HepG2 (cell line): ENCODE measurements around the gene C1QB. TPM values are rescaled to one million over a fixed set of nuclear protein-coding genes. Genes with fewer than 3 reads are reported as not detected.

ENCODE experiments used
- ATAC-seq: fragments of 200-7000 bp; cut with Tn5 transposase; 3 replicates; pipeline ENCODE4 v1.9.1; 2020; ENCODE audit warnings: mild to moderate bottlenecking, moderate library complexity
- BruUV-seq: library from RNA; stranded (reverse); fragments of 400-500 nt; replicated peaks from 2 replicates; lab custom pipeline; 2021; lab: Mats Ljungman, UMichigan
- CTCF ChIA-PET: fragments of 300-600 bp; formaldehyde crosslinking; extraction: SDS; loops from one replicate; lab custom pipeline; 2021; ENCODE audit warnings: low total read pairs, inconsistent platforms, low intra/inter-chr PET ratio; lab: Yijun Ruan, JAX
- POLR2A ChIA-PET: fragments of 350-600 bp; sonication (Branson Sonifier 250); formaldehyde crosslinking; loops from one replicate; lab custom pipeline; 2020; ENCODE audit warnings: antibody characterized with exemption, inconsistent platforms; lab: Yijun Ruan, JAX
- DNase-seq: peaks from one replicate; pipeline ENCODE4 v3.0.0-alpha.2; 2015; ENCODE audit warnings: low spot score
- FAIRE-seq: peaks from 3 replicates; lab custom pipeline; 2011; peaks lifted over from hg19 to GRCh38; lab: Jason Lieb, UNC
- H2AFZ ChIP-seq: one replicate; pipeline ENCODE4 v1.6.1; 2011; ENCODE audit warnings: low read length, inconsistent platforms
- H3K27ac ChIP-seq: fragments of 300-600 bp; 3 replicates; pipeline ENCODE4 v1.8.0; 2011; ENCODE audit warnings: mixed run types, mild to moderate bottlenecking, mixed read lengths, low read length, inconsistent platforms; ENCODE audit not compliant: insufficient read depth; ENCODE audit errors: extremely low read length
- H3K27me3 ChIP-seq, 2 experiments: fragments of 200-600 bp in 1 of 2; 2 replicates in 1 of 2; 3 replicates in 1 of 2; pipeline versions ENCODE4 v1.6.0 to v1.8.0; 2011; ENCODE audit warnings: low read length in 2 of 2, mild to moderate bottlenecking in 2 of 2, moderate library complexity in 2 of 2, inconsistent platforms in 1 of 2; ENCODE audit not compliant: insufficient read depth in 2 of 2, control insufficient read depth in 1 of 2
- H3K36me3 ChIP-seq, 2 experiments: fragments of 200-600 bp in 1 of 2; replicated peaks in 1 of 2; 2 replicates in 1 of 2; 3 replicates in 1 of 2; pipeline versions ENCODE4 v1.5.1 to v1.8.0; 2011; ENCODE audit warnings: low read length in 2 of 2, inconsistent platforms in 1 of 2; ENCODE audit not compliant: insufficient read depth in 2 of 2, control insufficient read depth in 1 of 2
- H3K4me1 ChIP-seq: 2 replicates; pipeline ENCODE4 v1.5.1; 2012; ENCODE audit warnings: low read length, inconsistent platforms; ENCODE audit not compliant: insufficient read depth
- H3K4me2 ChIP-seq: 2 replicates; pipeline ENCODE4 v1.6.0; 2011; ENCODE audit warnings: low read depth, low read length, inconsistent platforms
- H3K4me3 ChIP-seq, 3 experiments: fragments of 200-600 bp in 1 of 3; sonication (generic), shearing (Covaris generic) in 1 of 3; replicated peaks in 1 of 3; 2 replicates each; pipeline ENCODE4 v1.5.1; 2011 to 2016; ENCODE audit warnings: low read length in 3 of 3, inconsistent platforms in 2 of 3, low read depth in 2 of 3, mild to moderate bottlenecking in 2 of 3, control low read depth in 1 of 3, mixed read lengths in 1 of 3; ENCODE audit not compliant: insufficient read depth in 1 of 3
- H3K79me2 ChIP-seq: one replicate; pipeline ENCODE4 v1.6.1; 2011; ENCODE audit warnings: low read length, inconsistent platforms; ENCODE audit not compliant: insufficient read depth
- H3K9ac ChIP-seq: 2 replicates; pipeline ENCODE4 v1.6.0; 2011; ENCODE audit warnings: mild to moderate bottlenecking, low read depth, low read length, inconsistent platforms; ENCODE audit not compliant: insufficient read depth
- H3K9me3 ChIP-seq: 2 replicates; pipeline ENCODE4 v1.5.1; 2012; ENCODE audit warnings: mild to moderate bottlenecking, low read length
- H4K20me1 ChIP-seq: 2 replicates; pipeline ENCODE4 v1.6.0; 2011; ENCODE audit warnings: inconsistent platforms, mild to moderate bottlenecking, low read length, moderate library complexity; ENCODE audit not compliant: insufficient read depth
- ADNP ChIP-seq: sonication (generic); formaldehyde crosslinking; IDR thresholded peaks from 2 replicates; pipeline ENCODE4 v1.4.0; 2020; ENCODE audit warnings: missing genetic modification reagents
- GATAD2A ChIP-seq: IDR thresholded peaks from 2 replicates; pipeline ENCODE4 v1.6.1; 2016
- HMG20A ChIP-seq: IDR thresholded peaks from 2 replicates; pipeline ENCODE4 v1.6.1; 2016; ENCODE audit warnings: borderline replicate concordance
- NCOR1 ChIP-seq: fragments of 200-600 bp; sonication (generic); IDR thresholded peaks from 2 replicates; pipeline ENCODE4 v1.7.0; 2017; ENCODE audit warnings: antibody characterized with exemption, low read length, borderline replicate concordance
- SRSF1 ChIP-seq: fragments of 200-400 bp; formaldehyde crosslinking; optimal IDR thresholded peaks from 2 replicates; pipeline ENCODE3; 2017; ENCODE audit warnings: mild to moderate bottlenecking, low read depth, low read length, moderate library complexity
- ZEB1 ChIP-seq: IDR thresholded peaks from 2 replicates; pipeline ENCODE4 v1.6.1; 2012; ENCODE audit warnings: mild to moderate bottlenecking, low read depth, inconsistent platforms; ENCODE audit not compliant: insufficient replicate concordance
- ZNF629 ChIP-seq: sonication (generic); formaldehyde crosslinking; conservative IDR thresholded peaks from 2 replicates; pipeline ENCODE4 v1.5.0; 2020; ENCODE audit warnings: missing genetic modification reagents
- WGBS: methylation state at CpG from one replicate; pipeline ENCODE4 v1.1.6; 2017; ENCODE audit warnings: low lambda C conversion rate; 5-methylcytosine and 5-hydroxymethylcytosine counted together
- in situ Hi-C: cut with HindIII; loops from 2 replicates; pipeline ENCODE4 v1.10.0; 2017; ENCODE audit warnings: low pct_unique_long_range_greater_than_20kb; ENCODE audit not compliant: extremely low pct_ligation_motif_present
- intact Hi-C: fragments of 100-400 bp; cut with micrococcal nuclease; formaldehyde crosslinking; loops from one replicate; pipeline ENCODE4 v1.10.0; 2022; ENCODE audit not compliant: unreplicated experiment
- polyA plus RNA-seq, 8 experiments: library from polyadenylated mRNA; depleted of rRNA in 3 of 8; stranded (reverse) in 7 of 8; unstranded in 1 of 8; fragments of >200 nt; fragmentation: Illumina TruSeq in 4 of 8; extraction: Trizol in 4 of 8; gene quantifications; 2 replicates each; pipeline versions ENCODE4 v1.2.1 to v1.2.3, GENCODE V29; 2011 to 2016; ENCODE audit warnings: low read depth in 4 of 8, missing spikeins in 1 of 8, mixed read lengths in 1 of 8; ENCODE audit not compliant: insufficient read depth in 1 of 8
- total RNA-seq, 5 experiments: library from RNA; depleted of rRNA; stranded (reverse); fragments of >200 nt; fragmentation: Illumina TruSeq; extraction: Trizol; gene quantifications; 2 replicates each; pipeline ENCODE4 v1.2.3, GENCODE V29; 2016; ENCODE audit warnings: low read depth in 1 of 5
- TF ChIP-seq, protein P1 (sequence below): sonication (generic); formaldehyde crosslinking; IDR thresholded peaks from 2 replicates; pipeline ENCODE4 v1.8.1; 2023; ENCODE audit warnings: mild to moderate bottlenecking, moderate library complexity, missing genetic modification reagents
- TF ChIP-seq, protein P2 (sequence below): sonication (generic); formaldehyde crosslinking; IDR thresholded peaks from one replicate; pipeline ENCODE4 v1.5.1; 2020; ENCODE audit warnings: mild to moderate bottlenecking, missing genetic modification reagents; ENCODE audit errors: not compliant biosample characterization
- TF ChIP-seq, protein P3 (sequence below): sonication (generic); formaldehyde crosslinking; IDR thresholded peaks from 2 replicates; pipeline ENCODE4 v1.4.0; 2020; ENCODE audit warnings: mild to moderate bottlenecking, missing genetic modification reagents

The C1QB gene
- total and polyA plus RNA-seq, 2 of the 13 experiments (the other 11 are each of a cell fraction or from before 2014, with no cell fraction given) = not detected

DNA sequence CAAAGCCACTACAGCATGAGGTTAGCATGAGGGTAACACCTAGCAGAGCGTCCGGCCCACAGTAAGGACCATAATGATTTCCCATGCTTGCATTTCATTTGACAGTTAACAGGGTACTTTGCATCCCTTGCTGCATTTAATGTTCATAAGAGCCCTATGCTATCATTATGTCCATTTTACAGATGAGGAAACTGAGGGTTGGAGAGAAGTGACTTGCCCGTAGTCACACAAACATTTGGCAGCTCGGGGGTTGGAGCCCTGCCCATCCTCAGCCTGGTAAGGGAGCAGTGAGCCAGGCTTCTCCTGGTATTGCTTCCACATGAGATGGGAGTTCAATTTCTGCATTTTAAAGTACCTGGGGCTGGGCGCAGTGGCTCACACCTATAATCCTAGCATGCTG, 41.1 kb downstream of the C1QB start:
- CTCF ChIA-PET = no interaction called here
- Histone ChIP-seq H3K4me2 (no peak overlapping the region), H3K79me2 (no peaks in the 10 kb centered on the region), H3K9ac (no peak overlapping the region), H3K9me3 (no peaks in the 10 kb centered on the region), H3K36me3 (no peaks in the 10 kb centered on the region), H3K4me1 (no peaks in the 10 kb centered on the region), H2AFZ (no peak overlapping the region), H3K27me3 (0 out of 5 replicates have a peak, but pooled peaks cover 0 to 6% of the 10 kb centered on the region in 2 experiments), H3K27ac (no peak overlapping the region), H4K20me1 (no peaks in the 10 kb centered on the region), H3K4me3 (no peak overlapping the region)
- BruUV-seq = no TSS peak
- WGBS = 50% methylated on average over 5 of the region's 5 CpGs
- intact Hi-C loops = no loop called here
- TF ChIP-seq SRSF1 (no peak), ZNF629 (CRISPR knock-in tag) (0 out of 2 replicates have a peak, but pooled peaks have one; percentile 28), ZEB1 (no peak), ADNP (no peak), HMG20A (no peak)
- ATAC-seq (no peak), DNase-seq (no peak), FAIRE-seq (no peak)
- in situ Hi-C loops = no loop called here
- POLR2A ChIA-PET = no interaction called here

DNA sequence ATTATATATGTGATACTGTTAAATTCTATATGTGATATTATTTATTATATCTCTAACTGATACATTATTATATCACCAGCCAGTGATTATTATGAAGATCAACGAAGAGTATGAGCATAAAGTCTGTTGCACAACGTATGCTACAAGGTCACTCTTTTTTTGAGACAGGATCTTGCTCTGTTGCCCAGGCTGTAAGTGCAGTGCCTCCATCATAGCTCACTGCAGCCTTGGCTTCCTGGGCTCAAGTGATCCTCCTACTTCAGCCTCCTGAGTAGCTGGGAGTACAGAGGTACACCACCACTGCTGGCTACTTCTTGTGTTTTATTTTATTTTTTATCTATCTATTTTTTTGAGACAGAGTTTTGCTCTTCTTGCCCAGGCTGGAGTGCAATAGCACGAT, 43.6 kb downstream of the C1QB start:
- Histone ChIP-seq H3K4me1 (no peaks in the 10 kb centered on the region), H3K9ac (no peak overlapping the region), H3K4me3 (no peak overlapping the region), H3K36me3 (no peaks in the 10 kb centered on the region), H3K79me2 (no peaks in the 10 kb centered on the region), H3K9me3 (no peaks in the 10 kb centered on the region), H4K20me1 (no peaks in the 10 kb centered on the region), H3K27me3 (no peaks in the 10 kb centered on the region), H2AFZ (no peak overlapping the region)
- intact Hi-C loops (no loop called here), in situ Hi-C loops (no loop called here)
- BruUV-seq = no TSS peak
- CTCF ChIA-PET = no interaction called here
- WGBS = 38% methylated on average over 3 of the region's 3 CpGs
- ATAC-seq (no peak), FAIRE-seq (no peak)
- no peak for TF ChIP-seq GATAD2A (CRISPR knock-in tag)
- TF ChIP-seq, protein P1, sequence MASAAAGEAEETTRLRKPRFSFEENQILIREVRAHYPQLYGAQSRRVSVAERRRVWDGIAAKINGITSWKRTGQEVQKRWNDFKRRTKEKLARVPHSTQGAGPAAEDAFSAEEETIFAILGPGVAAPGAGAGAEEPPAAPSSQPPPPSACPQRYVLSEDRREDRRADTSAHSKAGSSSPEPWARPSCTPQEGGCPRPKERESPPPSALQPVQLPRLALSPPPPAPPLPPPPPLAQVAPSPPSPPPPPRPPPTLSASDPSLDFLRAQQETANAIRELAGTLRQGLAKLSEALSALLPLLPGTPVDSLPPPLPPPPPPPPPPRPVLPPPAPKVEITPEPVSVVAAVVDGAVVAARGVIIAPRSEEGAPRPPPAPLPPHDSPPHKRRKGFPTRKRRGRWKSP = no peak
- TF ChIP-seq, protein P2, sequence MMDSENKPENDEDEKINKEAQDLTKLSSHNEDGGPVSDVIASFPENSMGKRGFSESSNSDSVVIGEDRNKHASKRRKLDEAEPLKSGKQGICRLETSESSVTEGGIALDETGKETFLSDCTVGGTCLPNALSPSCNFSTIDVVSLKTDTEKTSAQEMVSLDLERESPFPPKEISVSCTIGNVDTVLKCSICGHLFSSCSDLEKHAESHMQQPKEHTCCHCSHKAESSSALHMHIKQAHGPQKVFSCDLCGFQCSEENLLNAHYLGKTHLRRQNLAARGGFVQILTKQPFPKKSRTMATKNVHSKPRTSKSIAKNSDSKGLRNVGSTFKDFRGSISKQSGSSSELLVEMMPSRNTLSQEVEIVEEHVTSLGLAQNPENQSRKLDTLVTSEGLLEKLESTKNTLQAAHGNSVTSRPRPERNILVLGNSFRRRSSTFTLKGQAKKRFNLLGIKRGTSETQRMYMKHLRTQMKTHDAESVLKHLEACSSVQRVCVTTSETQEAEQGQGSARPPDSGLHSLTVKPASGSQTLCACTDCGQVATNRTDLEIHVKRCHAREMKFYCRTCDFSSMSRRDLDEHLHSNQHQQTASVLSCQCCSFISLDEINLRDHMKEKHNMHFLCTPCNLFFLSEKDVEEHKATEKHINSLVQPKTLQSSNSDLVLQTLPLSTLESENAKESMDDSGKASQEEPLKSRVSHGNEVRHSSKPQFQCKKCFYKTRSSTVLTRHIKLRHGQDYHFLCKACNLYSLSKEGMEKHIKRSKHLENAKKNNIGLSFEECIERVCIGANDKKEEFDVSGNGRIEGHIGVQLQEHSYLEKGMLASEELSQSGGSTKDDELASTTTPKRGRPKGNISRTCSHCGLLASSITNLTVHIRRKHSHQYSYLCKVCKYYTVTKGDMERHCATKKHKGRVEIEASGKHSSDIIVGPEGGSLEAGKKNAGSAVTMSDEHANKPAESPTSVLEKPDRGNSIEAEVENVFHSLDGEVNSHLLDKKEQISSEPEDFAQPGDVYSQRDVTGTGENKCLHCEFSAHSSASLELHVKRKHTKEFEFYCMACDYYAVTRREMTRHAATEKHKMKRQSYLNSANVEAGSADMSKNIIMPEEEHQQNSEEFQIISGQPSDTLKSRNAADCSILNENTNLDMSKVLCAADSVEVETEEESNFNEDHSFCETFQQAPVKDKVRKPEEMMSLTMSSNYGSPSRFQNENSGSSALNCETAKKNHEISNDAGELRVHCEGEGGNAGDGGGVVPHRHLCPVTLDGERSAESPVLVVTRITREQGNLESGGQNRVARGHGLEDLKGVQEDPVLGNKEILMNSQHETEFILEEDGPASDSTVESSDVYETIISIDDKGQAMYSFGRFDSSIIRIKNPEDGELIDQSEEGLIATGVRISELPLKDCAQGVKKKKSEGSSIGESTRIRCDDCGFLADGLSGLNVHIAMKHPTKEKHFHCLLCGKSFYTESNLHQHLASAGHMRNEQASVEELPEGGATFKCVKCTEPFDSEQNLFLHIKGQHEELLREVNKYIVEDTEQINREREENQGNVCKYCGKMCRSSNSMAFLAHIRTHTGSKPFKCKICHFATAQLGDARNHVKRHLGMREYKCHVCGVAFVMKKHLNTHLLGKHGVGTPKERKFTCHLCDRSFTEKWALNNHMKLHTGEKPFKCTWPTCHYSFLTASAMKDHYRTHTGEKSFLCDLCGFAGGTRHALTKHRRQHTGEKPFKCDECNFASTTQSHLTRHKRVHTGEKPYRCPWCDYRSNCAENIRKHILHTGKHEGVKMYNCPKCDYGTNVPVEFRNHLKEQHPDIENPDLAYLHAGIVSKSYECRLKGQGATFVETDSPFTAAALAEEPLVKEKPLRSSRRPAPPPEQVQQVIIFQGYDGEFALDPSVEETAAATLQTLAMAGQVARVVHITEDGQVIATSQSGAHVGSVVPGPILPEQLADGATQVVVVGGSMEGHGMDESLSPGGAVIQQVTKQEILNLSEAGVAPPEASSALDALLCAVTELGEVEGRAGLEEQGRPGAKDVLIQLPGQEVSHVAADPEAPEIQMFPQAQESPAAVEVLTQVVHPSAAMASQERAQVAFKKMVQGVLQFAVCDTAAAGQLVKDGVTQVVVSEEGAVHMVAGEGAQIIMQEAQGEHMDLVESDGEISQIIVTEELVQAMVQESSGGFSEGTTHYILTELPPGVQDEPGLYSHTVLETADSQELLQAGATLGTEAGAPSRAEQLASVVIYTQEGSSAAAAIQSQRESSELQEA (CRISPR knock-in tag) = no peak
- TF ChIP-seq, protein P3, sequence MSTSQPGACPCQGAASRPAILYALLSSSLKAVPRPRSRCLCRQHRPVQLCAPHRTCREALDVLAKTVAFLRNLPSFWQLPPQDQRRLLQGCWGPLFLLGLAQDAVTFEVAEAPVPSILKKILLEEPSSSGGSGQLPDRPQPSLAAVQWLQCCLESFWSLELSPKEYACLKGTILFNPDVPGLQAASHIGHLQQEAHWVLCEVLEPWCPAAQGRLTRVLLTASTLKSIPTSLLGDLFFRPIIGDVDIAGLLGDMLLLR (CRISPR knock-in tag) = no peak
- TF ChIP-seq NCOR1 = no peak
- TF ChIP-seq, all 625 proteins: peak for 0
- Histone ChIP-seq H3K27ac (no peak overlapping the region), H3K4me2 (no peak overlapping the region)
- DNase-seq = no peak
- POLR2A ChIA-PET = no interaction called here
